Body of pancreas (tissue), 4 donors: Measurements from ENCODE around the gene CBL.

ENCODE experiments used
- CTCF ChIP-seq, 7 experiments: fragments of 450-650 bp in 4 of 7; fragments of 200-600 bp in 3 of 7; sonication (generic) in 3 of 7; IDR thresholded peaks; one replicate each; pipeline ENCODE4 v1.5.1; 2016 to 2019; ENCODE audit warnings: antibody characterized with exemption in 7 of 7
- POLR2A ChIP-seq, 3 donors: fragments of 450-650 bp; IDR thresholded peaks; one replicate each; pipeline ENCODE4 v1.6.1; 2016; ENCODE audit warnings: antibody characterized with exemption in 3 of 3, mild to moderate bottlenecking in 2 of 3

GRCh38 chr11:119206511-119207414, 624 bp downstream of the CBL start:
- TF ChIP-seq CTCF (IDR thresholded peaks at IDR 0.05) (no peak), POLR2A (IDR thresholded peaks at IDR 0.05) (no peak)
